Liver (tissue), 3 donors: ENCODE measurements around the gene SIX3.

Experiments used
- FOXA2 ChIP-seq: IDR thresholded peaks from 2 replicates; pipeline ENCODE4 v1.6.1; 2016; ENCODE audit warnings: antibody characterized with exemption
- HNF4G ChIP-seq: IDR thresholded peaks from 2 replicates; pipeline ENCODE4 v1.6.1; 2016; ENCODE audit warnings: antibody characterized with exemption
- JUND ChIP-seq, 2 donors: IDR thresholded peaks; 2 replicates each; pipeline ENCODE4 v1.6.1; 2016; ENCODE audit warnings: antibody characterized with exemption in 2 of 2
- MAX ChIP-seq: IDR thresholded peaks from 2 replicates; pipeline ENCODE4 v1.6.1; 2016; ENCODE audit warnings: antibody characterized with exemption
- NR2F2 ChIP-seq: IDR thresholded peaks from 2 replicates; pipeline ENCODE4 v1.6.1; 2016; ENCODE audit warnings: antibody characterized with exemption
- RAD21 ChIP-seq, 2 donors: IDR thresholded peaks; 2 replicates each; pipeline ENCODE4 v1.6.1; 2016; ENCODE audit warnings: antibody characterized with exemption in 2 of 2, mild to moderate bottlenecking in 2 of 2
- RXRA ChIP-seq, 2 donors: IDR thresholded peaks; 2 replicates each; pipeline ENCODE4 v1.6.1; 2017 to 2018; ENCODE audit warnings: antibody characterized with exemption in 2 of 2, mild to moderate bottlenecking in 1 of 2
- SP1 ChIP-seq: IDR thresholded peaks from 2 replicates; pipeline ENCODE4 v1.6.1; 2018; ENCODE audit warnings: antibody characterized with exemption, mild to moderate bottlenecking
- TAF1 ChIP-seq: conservative IDR thresholded peaks from 2 replicates; pipeline ENCODE4 v1.6.1; 2016; ENCODE audit warnings: antibody characterized with exemption, mild to moderate bottlenecking
- YY1 ChIP-seq: IDR thresholded peaks from 2 replicates; pipeline ENCODE4 v1.6.1; 2016; ENCODE audit warnings: antibody characterized with exemption, mild to moderate bottlenecking
- ZBTB33 ChIP-seq: IDR thresholded peaks from 2 replicates; pipeline ENCODE4 v1.6.1; 2016; ENCODE audit warnings: antibody characterized with exemption
- TF ChIP-seq, protein P1 (sequence below): fragments of 150-350 bp; IDR thresholded peaks from 2 replicates; pipeline ENCODE4 v1.5.1; 2017; ENCODE audit warnings: improper control_type of control experiment, low read depth, low read length; ENCODE audit not compliant: missing input control
- TF ChIP-seq, protein P2 (sequence below): IDR thresholded peaks from 2 replicates; pipeline ENCODE4 v1.6.1; 2016; ENCODE audit warnings: antibody characterized with exemption, mild to moderate bottlenecking
- TF ChIP-seq, protein P3 (sequence below): IDR thresholded peaks from 2 replicates; pipeline ENCODE4 v1.6.1; 2016; ENCODE audit warnings: antibody characterized with exemption
- donor health status: healthy.
- donor health status: healthy.

GRCh38 chr2:44897406-44897805 is 44.1 kb upstream of the SIX3 start:
- TF ChIP-seq, protein P1, sequence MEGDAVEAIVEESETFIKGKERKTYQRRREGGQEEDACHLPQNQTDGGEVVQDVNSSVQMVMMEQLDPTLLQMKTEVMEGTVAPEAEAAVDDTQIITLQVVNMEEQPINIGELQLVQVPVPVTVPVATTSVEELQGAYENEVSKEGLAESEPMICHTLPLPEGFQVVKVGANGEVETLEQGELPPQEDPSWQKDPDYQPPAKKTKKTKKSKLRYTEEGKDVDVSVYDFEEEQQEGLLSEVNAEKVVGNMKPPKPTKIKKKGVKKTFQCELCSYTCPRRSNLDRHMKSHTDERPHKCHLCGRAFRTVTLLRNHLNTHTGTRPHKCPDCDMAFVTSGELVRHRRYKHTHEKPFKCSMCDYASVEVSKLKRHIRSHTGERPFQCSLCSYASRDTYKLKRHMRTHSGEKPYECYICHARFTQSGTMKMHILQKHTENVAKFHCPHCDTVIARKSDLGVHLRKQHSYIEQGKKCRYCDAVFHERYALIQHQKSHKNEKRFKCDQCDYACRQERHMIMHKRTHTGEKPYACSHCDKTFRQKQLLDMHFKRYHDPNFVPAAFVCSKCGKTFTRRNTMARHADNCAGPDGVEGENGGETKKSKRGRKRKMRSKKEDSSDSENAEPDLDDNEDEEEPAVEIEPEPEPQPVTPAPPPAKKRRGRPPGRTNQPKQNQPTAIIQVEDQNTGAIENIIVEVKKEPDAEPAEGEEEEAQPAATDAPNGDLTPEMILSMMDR: no peak
- TF ChIP-seq YY1 (no peak), TAF1 (no peak), MAX (no peak), RAD21 (IDR thresholded peaks at IDR 0.05) (no peak), SP1 (no peak), JUND (IDR thresholded peaks at IDR 0.05) (no peak), NR2F2 (no peak), ZBTB33 (no peak), FOXA2 (no peak), HNF4G (no peak), RXRA (IDR thresholded peaks at IDR 0.05) (no peak)
- TF ChIP-seq, protein P2, sequence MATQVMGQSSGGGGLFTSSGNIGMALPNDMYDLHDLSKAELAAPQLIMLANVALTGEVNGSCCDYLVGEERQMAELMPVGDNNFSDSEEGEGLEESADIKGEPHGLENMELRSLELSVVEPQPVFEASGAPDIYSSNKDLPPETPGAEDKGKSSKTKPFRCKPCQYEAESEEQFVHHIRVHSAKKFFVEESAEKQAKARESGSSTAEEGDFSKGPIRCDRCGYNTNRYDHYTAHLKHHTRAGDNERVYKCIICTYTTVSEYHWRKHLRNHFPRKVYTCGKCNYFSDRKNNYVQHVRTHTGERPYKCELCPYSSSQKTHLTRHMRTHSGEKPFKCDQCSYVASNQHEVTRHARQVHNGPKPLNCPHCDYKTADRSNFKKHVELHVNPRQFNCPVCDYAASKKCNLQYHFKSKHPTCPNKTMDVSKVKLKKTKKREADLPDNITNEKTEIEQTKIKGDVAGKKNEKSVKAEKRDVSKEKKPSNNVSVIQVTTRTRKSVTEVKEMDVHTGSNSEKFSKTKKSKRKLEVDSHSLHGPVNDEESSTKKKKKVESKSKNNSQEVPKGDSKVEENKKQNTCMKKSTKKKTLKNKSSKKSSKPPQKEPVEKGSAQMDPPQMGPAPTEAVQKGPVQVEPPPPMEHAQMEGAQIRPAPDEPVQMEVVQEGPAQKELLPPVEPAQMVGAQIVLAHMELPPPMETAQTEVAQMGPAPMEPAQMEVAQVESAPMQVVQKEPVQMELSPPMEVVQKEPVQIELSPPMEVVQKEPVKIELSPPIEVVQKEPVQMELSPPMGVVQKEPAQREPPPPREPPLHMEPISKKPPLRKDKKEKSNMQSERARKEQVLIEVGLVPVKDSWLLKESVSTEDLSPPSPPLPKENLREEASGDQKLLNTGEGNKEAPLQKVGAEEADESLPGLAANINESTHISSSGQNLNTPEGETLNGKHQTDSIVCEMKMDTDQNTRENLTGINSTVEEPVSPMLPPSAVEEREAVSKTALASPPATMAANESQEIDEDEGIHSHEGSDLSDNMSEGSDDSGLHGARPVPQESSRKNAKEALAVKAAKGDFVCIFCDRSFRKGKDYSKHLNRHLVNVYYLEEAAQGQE: no peak
- TF ChIP-seq, protein P3, sequence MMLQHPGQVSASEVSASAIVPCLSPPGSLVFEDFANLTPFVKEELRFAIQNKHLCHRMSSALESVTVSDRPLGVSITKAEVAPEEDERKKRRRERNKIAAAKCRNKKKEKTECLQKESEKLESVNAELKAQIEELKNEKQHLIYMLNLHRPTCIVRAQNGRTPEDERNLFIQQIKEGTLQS: no peak
